ENCODE data around the gene YRDC.

GRCh38 chr1:37778654-37779053 is 29.4 kb downstream of the YRDC start:
- TF ChIP-seq, protein P1, sequence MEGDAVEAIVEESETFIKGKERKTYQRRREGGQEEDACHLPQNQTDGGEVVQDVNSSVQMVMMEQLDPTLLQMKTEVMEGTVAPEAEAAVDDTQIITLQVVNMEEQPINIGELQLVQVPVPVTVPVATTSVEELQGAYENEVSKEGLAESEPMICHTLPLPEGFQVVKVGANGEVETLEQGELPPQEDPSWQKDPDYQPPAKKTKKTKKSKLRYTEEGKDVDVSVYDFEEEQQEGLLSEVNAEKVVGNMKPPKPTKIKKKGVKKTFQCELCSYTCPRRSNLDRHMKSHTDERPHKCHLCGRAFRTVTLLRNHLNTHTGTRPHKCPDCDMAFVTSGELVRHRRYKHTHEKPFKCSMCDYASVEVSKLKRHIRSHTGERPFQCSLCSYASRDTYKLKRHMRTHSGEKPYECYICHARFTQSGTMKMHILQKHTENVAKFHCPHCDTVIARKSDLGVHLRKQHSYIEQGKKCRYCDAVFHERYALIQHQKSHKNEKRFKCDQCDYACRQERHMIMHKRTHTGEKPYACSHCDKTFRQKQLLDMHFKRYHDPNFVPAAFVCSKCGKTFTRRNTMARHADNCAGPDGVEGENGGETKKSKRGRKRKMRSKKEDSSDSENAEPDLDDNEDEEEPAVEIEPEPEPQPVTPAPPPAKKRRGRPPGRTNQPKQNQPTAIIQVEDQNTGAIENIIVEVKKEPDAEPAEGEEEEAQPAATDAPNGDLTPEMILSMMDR (IDR thresholded peaks at IDR 0.05) = no peak
- no peak for TF ChIP-seq POLR2A (IDR thresholded peaks at IDR 0.05)

Measured in testis (tissue), 2 donors.